ENCODE data around the gene ITGBL1.

ITGBL1 gene

DNA sequence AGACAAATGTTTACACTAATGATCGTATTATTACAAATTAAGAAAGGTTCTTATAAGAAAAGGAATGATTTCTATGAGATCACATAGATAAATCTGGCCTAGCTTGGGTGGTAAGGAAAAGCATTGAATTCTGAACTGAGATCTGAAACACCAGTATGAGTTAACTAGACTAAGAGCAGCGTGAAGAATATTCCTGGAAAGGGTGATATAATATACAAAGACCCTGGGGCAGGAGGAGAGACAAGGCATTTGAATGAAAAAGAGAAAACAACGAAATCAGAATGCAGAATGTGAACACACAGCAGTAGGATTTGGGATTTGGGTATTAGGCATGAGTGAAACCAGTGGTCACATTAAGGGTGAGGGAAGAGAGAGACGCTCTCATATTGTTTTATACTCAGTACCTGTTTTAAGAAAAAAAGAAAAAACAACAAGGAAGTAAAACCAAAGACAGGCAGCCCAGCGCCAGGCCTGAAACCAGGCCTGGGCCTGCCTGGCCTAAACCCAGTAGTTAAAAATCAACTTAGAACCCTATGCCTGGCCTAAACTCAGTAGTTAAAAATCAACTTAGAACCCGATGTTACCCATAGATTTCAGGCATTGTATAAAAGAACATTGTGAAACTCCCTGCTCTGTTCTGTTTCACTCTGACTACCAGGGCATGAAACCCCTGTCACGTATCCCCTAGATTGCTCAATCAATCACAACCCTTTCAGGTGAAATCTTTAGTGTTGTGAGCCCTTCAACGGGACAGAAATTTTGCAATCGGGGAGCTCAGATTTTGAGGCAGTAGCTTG is 287.1 kb downstream of the ITGBL1 start:
- Histone ChIP-seq H3K27ac (no peak overlapping the region), H3K4me3 (no peak overlapping the region)
- TF ChIP-seq, protein P1, sequence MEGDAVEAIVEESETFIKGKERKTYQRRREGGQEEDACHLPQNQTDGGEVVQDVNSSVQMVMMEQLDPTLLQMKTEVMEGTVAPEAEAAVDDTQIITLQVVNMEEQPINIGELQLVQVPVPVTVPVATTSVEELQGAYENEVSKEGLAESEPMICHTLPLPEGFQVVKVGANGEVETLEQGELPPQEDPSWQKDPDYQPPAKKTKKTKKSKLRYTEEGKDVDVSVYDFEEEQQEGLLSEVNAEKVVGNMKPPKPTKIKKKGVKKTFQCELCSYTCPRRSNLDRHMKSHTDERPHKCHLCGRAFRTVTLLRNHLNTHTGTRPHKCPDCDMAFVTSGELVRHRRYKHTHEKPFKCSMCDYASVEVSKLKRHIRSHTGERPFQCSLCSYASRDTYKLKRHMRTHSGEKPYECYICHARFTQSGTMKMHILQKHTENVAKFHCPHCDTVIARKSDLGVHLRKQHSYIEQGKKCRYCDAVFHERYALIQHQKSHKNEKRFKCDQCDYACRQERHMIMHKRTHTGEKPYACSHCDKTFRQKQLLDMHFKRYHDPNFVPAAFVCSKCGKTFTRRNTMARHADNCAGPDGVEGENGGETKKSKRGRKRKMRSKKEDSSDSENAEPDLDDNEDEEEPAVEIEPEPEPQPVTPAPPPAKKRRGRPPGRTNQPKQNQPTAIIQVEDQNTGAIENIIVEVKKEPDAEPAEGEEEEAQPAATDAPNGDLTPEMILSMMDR (IDR thresholded peaks at IDR 0.05): no peak
- no peak for DNase-seq (ENCODE audit: low spot score)

DNA sequence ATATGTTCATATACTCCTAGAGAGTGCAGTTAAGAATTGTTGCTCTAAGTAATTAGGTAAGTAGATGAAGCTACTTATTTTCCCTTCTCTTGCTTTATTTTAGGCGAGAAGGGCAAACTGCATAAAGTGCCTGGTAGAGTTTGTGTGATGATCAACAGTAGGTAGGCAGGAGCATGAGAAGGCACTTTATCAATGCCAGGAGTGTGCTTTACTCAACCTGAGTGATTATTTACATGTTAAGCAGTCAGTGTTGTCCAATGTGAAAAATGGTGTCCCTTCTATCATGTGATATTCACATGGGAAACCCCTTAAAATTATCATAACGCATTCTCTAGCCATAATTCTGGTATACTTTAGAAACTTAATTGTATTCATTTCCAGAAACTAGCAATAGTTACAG is 294.0 kb downstream of the ITGBL1 start:
- TF ChIP-seq, protein P1 (IDR thresholded peaks at IDR 0.05): no peak
- no peak for DNase-seq (ENCODE audit: low spot score)
- no peak overlapping the region for H3K4me3 ChIP-seq
- no peak overlapping the region for H3K27ac ChIP-seq

DNA sequence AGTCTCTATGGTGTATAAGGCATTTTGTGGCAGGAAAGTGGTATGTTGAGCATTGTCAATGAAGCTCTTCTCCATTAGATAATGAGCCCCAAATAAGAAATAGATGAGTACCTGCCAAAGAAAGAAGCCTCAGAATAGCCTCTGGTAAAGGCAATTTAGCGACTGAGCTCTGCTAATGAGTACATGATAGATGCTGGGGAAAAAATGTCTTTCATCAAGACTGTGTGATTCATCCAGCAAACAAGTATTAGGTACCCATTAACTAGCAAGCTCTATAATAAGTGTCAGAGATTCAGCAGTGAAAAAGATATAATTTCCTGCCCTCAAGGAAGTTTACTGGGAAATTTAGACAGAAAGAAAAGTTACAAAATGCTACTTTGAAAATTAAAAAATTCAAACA is 294.6 kb downstream of the ITGBL1 start:
- Histone ChIP-seq H3K4me3 (no peak overlapping the region), H3K27ac (no peak overlapping the region)
- no peak for DNase-seq (ENCODE audit: low spot score)
- TF ChIP-seq, protein P1 (IDR thresholded peaks at IDR 0.05): no peak

DNA sequence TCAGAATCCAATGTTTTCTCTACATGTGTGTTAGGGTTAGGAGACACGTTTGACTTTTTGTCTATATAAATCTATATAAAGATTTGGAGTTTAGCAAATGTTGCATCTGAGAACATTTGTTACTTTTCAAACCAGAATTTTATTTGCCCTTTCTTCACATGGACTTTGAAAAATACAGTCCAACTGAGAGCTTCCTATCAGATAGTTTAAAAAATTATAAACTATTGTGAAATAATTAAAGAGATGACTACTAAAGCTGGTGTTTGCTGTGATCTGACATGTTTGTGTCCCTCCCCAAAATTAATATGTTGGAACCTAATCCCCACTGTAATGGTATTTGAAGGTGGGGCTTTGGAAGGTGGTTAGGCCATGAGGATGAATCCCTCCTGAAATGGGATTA is 297.1 kb downstream of the ITGBL1 start:
- DNase-seq (ENCODE audit: low spot score): no peak
- Histone ChIP-seq H3K4me3 (no peak overlapping the region), H3K27ac (no peak overlapping the region)
- TF ChIP-seq, protein P1 (IDR thresholded peaks at IDR 0.05): no peak

DNA sequence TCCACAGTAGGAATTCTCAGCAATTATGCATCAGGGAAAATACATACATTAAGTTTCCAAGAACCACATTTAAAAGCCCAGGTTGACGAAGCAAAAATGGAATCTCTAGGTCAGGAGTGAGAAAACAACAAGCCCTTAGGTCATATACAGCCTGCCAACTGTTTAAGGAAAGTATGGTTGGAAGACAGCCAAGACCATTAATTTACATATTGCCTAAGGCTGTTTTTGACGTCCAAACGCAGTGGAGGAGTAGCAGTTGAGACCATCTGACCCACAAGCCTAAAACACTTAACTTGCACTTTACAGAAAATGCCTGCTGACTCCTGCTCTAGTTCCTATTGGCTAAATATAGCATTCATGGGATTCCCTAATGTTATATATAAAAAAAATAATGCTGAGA is 299.0 kb downstream of the ITGBL1 start:
- Histone ChIP-seq H3K4me3 (no peak overlapping the region), H3K27ac (no peak overlapping the region)
- no peak for DNase-seq (ENCODE audit: low spot score)
- TF ChIP-seq, protein P1 (IDR thresholded peaks at IDR 0.05): no peak

DNA sequence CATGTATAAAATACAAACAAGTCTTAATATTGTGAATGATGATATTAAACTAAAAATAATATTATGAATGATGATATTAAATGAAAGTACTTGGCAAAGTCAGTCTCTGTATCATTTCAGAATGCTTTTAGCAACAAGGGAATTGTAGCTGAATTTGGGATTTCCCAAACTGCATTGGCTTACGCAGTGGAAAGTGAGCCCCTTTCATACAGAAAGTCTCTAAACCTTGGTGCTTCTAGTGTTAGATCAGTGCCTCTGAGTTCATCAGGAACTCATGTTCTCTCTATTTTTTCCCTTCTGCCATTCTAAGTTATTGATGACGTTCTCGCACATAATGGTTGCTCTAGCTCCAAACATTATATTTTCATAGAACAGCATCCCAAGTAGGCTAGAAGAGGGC is 300.0 kb downstream of the ITGBL1 start:
- no peak for DNase-seq (ENCODE audit: low spot score)
- TF ChIP-seq, protein P1 (IDR thresholded peaks at IDR 0.05): no peak
- no peak overlapping the region for H3K4me3 ChIP-seq
- no peak overlapping the region for H3K27ac ChIP-seq

DNA sequence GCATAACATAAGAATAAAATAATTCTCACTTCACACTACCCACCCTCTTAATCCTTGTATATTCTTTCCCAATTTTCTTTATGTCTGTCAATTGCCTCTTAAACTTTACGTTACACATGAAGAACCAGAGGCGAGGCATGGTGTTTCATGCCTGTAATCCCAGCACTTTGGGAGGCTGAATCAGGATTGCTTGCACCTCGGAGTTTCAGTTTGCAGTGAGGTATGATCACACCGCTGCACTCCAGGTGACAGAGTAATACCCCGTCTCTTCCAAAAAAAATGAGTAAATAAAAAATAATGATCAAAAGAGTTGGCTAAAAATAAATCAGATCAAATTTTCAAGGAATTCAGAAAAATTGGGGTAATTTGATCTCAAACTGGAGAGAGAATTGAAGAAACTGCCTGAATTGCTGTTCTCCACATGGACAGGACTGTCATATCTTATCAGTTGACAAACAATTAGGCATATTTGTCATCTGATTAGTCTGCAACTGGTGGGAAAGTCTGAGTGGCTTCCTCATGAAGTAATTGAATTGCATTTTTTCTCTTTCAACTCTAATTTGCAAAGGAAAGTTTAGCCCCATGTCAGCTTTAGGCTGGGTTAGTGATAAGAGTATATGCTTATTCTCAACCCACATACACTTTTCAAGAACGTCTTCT is 302.9 kb downstream of the ITGBL1 start:
- TF ChIP-seq, protein P1 (IDR thresholded peaks at IDR 0.05): no peak
- Histone ChIP-seq H3K27ac (no peak overlapping the region), H3K4me3 (no peak overlapping the region)
- no peak for DNase-seq (ENCODE audit: low spot score)
